Measurements from ENCODE around the gene COL26A1.

Gene COL26A1

GRCh38 chr7:101582971-101583370, 220.3 kb downstream of the COL26A1 start:
- H3K27me3 ChIP-seq (ENCODE audit: insufficient read depth, low read depth, severe bottlenecking): no peaks in the 10 kb centered on the region
- H3K9me3 ChIP-seq (ENCODE audit: severe bottlenecking): peaks cover 5% of the 10 kb centered on the region
- H3K27ac ChIP-seq: no peak overlapping the region
- no peak for TF ChIP-seq CTCF (IDR thresholded peaks at IDR 0.05; ENCODE audit: low read depth, low read length)
- no peak for DNase-seq
- H3K36me3 ChIP-seq: no peaks in the 10 kb centered on the region
- no peak overlapping the region for H3K4me3 ChIP-seq (ENCODE audit: low read depth, low read length)

GRCh38 chr7:101586078-101586905, 223.6 kb downstream of the COL26A1 start:
- Histone ChIP-seq H3K36me3 (no peaks in the 10 kb centered on the region), H3K4me3 (ENCODE audit: low read depth, low read length) (no peak overlapping the region), H3K27ac (no peak overlapping the region), H3K27me3 (ENCODE audit: insufficient read depth, low read depth, severe bottlenecking) (no peaks in the 10 kb centered on the region), H3K9me3 (ENCODE audit: severe bottlenecking) (peaks cover 5% of the 10 kb centered on the region)
- no peak for DNase-seq
- no peak for TF ChIP-seq CTCF (IDR thresholded peaks at IDR 0.05; ENCODE audit: low read depth, low read length)

- no peak for TF ChIP-seq CTCF (IDR thresholded peaks at IDR 0.05; ENCODE audit: low read depth, low read length)
- Histone ChIP-seq H3K27me3 (ENCODE audit: insufficient read depth, low read depth, severe bottlenecking) (no peaks in the 10 kb centered on the region), H3K9me3 (ENCODE audit: severe bottlenecking) (peaks cover 5% of the 10 kb centered on the region), H3K4me3 (ENCODE audit: low read depth, low read length) (no peak overlapping the region), H3K36me3 (no peaks in the 10 kb centered on the region), H3K27ac (no peak overlapping the region)
- DNase-seq: no peak
Observed at GRCh38 chr7:101586906-101587677, 224.4 kb downstream of the COL26A1 start.

- no peak for TF ChIP-seq CTCF (IDR thresholded peaks at IDR 0.05; ENCODE audit: low read depth, low read length)
Observed at GRCh38 chr7:101588131-101588935, 225.7 kb downstream of the COL26A1 start.

GRCh38 chr7:101589052-101589451, 226.4 kb downstream of the COL26A1 start:
- DNase-seq: no peak
- TF ChIP-seq CTCF (IDR thresholded peaks at IDR 0.05; ENCODE audit: low read depth, low read length): no peak
- H3K27ac ChIP-seq: no peak overlapping the region

More at GRCh38 chr7:101588131-101588935, 225.7 kb downstream of the COL26A1 start:
- H3K36me3 ChIP-seq: no peaks in the 10 kb centered on the region
- no peak for DNase-seq
- no peak overlapping the region for H3K4me3 ChIP-seq (ENCODE audit: low read depth, low read length)
- H3K27me3 ChIP-seq (ENCODE audit: insufficient read depth, low read depth, severe bottlenecking): no peaks in the 10 kb centered on the region
- H3K27ac ChIP-seq: no peak overlapping the region
- H3K9me3 ChIP-seq (ENCODE audit: severe bottlenecking): peaks cover 1% of the 10 kb centered on the region

More at GRCh38 chr7:101589052-101589451, 226.4 kb downstream of the COL26A1 start:
- Histone ChIP-seq H3K4me3 (ENCODE audit: low read depth, low read length) (no peak overlapping the region), H3K36me3 (no peaks in the 10 kb centered on the region), H3K27me3 (ENCODE audit: insufficient read depth, low read depth, severe bottlenecking) (no peaks in the 10 kb centered on the region), H3K9me3 (ENCODE audit: severe bottlenecking) (no peaks in the 10 kb centered on the region)

Measured in WERI-Rb-1 (cell line).